ENCODE measurements around the gene ISOC2.
"Not testable (repeated sequence)": the region's sequence is repeated elsewhere in the genome, so short reads cannot be mapped to it uniquely, and the experiment has no call there.

ISOC2 gene, protein sequence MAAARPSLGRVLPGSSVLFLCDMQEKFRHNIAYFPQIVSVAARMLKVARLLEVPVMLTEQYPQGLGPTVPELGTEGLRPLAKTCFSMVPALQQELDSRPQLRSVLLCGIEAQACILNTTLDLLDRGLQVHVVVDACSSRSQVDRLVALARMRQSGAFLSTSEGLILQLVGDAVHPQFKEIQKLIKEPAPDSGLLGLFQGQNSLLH

DNA sequence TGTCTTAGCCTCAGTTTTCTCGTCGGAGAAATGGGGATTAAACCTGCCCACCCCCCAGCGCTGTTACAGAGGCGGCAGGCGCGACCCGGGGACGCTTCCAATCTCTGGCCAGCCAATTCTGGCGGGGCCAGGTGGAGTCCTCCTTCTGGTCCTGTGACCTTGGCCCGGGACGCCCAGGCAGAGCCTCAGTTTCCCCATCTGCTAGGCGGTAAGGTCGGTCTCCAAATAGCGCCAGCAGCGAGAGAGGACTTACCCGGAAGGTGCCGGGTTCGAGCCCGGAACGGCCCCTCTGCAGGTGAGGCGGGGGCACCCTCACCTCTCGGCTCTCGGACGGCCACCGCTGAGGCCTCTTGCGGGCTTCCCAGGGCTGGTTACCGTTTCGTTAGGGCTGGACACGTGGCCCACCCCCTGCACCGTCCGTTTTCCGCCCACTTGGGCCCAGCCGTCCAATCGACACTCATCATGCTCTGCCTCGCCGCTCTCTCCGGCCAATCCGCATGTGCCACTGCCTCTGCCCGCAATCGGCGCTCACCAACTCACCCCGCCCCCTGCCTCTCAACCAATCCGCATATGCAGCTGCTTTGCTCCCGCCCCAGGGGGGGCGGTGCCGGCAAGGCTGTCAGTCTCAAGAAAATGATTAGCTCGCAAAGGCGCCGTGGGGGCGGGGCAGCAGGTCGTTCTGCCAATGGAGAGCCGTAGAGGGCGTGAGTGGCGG, at the start of gene ISOC2:
TSS of gene ISOC2 (minus strand) at position 384 of the 715 bp plus-strand sequence. CDS start 5,156 bp downstream, outside the sequence.
- DNase-seq (ENCODE audit: low read depth in 2 of 2) = peak; percentile 100

DNA sequence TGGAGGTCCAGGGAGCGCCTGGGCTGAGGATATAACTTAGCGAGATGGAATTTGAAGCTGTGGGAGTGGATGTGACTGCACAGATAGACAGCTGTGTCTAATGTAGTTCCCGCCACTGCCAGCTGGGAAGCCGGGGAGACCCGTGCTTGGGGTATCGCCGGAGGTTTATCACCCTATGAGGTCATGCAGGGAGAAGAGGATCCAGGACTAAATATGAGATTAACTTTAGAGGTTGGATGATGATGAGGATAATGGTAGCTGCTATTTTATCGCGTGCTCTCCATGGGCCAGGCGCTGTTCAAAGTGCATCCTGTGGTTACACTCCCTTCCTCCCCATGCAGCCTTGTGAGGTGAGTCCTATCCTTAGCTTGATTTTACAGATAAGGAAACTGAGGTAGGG, 46.7 kb upstream of the ISOC2 start:
- no peak for DNase-seq (ENCODE audit: low read depth in 2 of 2)

DNA sequence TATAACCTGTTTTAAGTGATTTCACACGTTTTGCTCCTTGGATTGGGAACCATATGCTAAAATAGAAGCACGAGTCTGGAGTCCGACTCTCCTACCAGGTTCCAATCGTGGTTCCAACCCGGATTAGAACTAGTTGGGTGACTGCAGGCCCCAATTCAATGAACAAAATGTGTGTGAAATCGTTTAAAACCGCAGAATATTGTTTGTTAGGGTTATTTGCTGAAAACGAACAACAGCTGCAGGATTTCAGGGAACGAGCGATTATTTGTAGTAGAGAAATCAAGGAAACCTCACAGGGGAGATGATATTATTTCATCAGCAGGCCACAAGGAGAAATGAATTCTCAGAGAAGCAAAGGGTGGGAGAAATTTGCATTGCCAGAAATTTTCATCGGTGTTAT, 43.5 kb upstream of the ISOC2 start:
- no peak for DNase-seq (ENCODE audit: low read depth in 2 of 2)

DNA sequence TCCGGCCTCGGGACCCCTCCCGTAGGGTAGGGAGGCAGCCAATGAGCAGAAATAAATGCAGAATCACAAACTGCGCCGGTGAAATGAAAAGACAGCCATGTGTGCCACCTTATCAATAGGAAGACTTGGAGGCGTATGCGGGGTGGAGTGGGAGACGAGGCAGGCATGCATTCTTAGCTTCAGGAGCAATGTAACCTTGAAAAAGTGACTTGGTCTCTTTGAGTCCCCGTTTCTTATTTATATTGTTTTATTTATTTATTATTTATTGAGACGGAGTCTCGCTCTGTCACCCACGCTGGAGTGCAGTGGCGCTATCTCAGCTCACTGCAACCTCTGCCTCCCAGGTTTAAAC, 42.8 kb upstream of the ISOC2 start:
- no peak for DNase-seq (ENCODE audit: low read depth in 2 of 2)

DNA sequence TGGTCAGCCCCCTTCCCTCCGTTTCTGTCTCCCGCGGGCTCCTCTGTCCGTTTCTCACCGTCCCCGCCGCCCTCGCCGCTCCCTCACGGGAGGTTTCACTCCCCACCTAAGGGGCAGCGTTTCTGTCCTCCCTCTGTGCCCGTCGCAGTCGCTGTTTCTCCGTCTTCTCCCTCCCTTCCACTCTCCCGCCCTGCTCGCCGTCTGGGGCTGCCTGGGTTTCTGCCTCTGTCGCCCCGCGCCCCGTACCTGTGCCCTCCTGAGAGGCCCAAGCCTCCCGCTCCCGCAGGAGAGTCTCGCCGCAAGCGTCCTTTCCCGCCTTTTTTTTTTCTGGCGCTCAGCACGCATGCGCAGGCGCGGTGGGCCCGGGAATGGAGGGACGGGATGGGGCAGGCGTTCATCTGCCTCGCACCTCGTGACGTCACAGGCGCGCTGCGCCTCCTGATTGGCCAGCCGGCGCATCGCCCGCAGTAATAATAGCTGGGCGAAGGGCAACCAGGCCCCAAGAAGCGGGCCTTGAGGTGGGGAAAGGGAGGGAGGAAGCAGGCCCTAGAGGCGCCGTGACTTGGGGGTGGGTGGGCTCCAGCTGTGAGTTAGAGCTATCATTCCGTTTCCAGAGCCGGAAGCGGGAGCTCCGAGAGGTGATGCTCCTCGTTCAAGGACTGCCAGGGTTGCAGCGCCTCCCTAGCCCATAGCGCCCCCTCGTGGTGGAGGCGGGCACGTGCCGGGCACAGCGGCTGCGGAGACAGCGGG, 42.2 kb upstream of the ISOC2 start:
- DNase-seq (ENCODE audit: low read depth in 2 of 2) = peak; percentile 87 to 93

DNA sequence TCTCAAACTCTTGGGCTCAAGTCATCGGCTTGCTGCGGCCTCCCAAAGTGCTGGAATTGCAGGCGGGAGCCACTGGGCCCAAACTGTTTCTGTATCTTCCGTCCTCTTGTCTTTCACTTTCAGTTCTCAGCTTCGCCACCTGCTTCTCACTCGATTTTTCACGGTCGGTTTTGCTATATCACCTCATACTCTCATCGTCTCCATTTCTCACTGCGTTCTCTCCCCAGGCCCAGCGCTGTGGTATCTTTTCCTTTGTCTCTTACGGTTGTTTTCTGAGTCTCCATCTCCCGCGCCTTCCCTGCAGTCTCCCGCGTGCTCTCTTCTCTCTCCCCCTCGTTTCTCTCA, 41.7 kb upstream of the ISOC2 start:
- DNase-seq (ENCODE audit: low read depth in 2 of 2) = no peak

DNA sequence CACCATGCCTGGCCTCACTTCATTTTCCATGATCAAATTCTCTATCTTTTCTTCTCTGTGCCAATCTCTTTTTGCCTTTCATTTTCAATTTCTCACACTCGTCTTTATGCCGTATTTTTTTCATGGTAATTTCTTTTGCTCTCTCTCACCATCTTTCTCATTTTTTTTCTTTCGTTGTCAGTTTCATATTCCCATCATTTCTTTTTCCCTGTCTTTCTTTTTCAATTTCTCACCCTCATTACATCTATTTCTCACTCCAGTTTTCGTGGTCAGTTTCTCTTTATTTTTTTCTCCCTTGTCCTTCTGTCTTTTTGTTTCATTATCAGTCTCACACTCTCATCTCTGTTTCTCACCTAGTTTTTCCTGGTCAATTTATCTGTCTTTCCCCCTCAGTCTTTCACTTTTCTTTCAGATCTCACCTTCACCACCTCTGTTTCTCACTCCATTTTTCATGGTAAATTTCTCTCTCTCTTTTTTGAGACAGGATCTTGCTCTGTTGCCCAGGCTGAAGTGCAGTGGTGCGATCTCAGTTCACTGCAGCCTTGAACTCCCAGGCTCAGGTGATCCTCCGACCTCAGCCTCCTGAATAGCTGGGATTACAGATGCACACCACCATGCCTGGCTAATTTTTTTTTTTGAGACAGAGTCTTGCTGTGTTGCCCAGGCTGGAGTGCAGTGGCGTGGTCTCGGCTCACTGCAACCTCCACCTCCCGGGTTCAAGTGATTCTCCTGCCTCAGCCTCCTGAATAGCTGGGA, 40.9 kb upstream of the ISOC2 start:
- no peak for DNase-seq (ENCODE audit: low read depth in 2 of 2)

DNA sequence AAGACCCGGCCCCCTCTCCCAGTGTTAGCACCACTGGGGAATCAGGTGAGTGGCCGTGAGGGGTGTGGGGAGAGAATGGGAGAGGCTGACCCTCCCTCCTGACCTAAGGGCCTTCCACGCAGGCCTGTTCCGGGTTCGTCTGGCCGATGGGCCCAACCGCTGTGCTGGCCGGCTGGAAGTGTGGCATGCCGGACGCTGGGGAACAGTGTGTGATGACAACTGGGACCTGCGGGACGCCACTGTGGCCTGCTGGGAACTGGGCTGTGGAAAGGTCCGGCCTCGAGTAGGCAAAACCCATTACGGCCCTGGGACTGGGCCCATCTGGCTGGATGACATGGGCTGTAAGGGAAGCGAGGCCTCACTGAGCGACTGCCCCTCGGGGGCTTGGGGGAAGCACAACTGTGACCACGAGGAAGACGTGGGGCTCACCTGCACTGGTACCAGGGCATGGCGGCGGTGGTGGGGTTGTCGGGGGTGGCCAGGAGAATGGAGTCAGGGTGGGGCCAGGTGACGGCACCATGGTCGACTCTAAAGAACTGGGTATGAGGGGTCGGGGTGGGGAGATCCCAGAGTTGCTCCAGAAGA, 39.0 kb upstream of the ISOC2 start:
- no peak for DNase-seq (ENCODE audit: low read depth in 2 of 2)

DNA sequence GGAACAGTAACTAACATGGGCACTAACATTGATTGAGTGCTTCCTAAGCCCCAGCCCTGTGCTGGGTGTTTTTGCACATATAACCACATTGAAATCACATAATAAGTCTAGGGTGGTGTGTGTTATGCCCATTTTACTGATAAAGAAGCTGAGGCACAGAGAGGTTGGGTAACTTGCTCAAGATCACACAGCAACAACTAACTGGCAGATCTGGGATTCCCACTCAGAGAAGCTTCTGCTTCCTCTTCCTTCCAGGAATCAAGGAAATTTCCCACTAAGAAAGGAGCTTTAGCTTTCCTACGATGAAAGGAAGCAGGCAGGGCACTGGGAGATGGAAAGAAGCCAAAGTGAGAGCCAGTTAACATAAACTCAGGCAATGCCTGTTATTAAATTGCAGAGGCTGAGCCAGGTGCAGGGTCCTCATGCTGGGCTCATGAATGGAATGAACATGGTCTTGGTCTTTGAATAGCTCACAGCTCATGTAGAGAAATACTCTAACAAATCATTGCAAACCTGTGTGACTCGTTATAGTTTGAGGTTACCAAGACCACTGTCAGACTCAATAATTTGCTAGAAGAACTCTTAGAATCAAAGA, 36.9 kb upstream of the ISOC2 start:
- DNase-seq (ENCODE audit: low read depth in 2 of 2) = no peak

DNA sequence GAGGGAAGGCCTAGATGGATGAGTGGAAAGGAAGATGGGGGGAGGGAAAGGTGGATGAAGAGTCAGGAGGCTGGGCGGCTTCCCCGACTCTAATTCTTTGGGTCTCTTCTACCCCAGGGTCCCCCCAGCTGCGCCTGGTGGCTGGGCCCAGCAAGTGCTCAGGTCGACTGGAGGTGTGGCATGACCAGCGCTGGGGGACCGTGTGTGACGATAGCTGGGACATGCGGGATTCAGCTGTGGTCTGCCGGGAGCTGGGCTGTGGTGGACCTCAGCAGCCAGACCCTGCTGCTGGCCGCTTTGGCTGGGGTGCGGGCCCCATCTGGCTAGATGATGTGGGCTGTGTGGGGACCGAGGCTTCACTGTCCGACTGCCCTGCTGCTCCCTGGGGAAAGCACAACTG, 36.3 kb upstream of the ISOC2 start:
- no peak for DNase-seq (ENCODE audit: low read depth in 2 of 2)

DNA sequence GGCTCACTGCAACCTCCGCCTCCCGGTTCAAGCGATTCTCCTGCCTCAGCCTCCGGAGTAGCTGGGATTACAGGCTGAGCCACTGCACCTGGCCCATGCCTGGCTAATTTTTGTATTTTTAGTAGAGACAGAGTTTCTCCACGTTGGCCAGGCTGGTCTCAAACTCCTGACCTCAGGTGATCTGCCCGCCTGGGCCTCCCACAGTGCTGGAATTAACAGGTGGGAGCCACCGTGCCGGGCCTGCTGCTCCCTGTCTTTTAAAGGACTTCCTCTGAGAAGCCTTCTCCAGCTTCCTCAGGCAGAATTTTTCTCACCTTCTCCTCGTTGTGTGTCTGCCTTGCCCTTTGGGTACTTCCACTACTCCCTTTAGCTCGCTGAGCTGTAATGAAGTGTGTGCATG, 35.4 kb upstream of the ISOC2 start:
- not testable (repeated sequence) for DNase-seq (ENCODE audit: low read depth in 2 of 2)

DNA sequence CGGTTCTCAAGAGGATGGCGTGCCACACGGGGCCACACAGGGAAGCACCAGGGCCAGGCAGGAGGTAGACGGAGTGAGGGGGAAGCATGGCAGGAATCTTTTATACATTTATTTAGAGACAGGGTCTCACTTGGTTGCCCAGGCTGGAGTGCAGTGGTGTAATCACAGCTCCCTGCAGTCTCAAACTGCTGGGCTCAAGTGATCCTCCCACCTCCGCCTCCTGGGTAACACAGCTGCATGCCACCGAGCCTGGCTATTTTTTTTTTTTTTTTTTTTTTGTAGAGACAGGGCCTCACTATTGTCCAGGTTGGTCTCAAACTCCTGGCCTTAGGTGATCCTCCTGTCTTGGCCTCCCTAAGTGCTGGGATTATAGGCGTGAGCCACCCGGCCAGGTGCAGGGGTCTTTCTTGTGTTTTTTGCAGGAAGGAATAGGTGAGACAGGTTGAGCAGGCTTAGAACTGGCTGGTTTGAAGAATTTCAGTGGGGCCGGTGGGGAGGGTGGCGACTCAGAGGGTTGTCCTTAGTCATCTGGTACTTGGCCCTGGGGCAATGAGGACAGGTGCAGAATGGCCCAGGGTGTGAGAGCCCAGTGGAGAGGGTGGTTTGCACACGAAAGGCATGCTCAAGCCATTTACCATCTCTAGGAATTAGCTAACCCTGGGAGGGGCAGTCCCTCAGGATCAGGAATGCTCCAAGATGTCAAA, 34.4 kb upstream of the ISOC2 start:
- DNase-seq (ENCODE audit: low read depth in 2 of 2) = no peak

DNA sequence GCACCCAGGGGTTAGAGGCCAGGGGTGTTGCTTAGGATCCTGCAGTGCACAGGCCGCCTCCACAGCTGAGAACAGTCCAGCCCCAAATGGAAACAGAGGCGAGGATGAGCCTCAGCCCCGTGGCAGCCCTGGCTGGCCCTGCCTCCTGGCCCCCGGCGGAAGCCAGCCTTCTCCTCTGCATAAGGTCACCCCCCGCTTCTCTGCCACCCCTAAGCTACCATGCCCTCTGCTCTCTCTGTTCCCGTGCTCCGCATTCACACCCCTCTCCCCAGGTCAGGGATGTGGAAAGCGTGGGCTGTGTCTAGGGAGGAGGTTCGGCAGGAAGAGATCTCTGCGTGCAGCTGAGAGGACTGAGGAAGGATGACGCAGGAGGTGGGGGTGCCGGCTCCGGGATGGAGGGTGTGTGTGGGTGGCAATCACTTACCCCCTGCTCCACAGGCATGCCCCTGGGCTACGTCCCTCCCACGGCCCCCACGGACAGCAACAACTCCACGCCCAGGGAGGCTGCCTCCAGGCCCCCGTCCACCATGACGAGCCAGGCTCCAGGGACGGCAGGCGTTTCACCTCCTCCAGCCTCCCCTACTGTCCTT, 32.8 kb upstream of the ISOC2 start:
- no peak for DNase-seq (ENCODE audit: low read depth in 2 of 2)

DNA sequence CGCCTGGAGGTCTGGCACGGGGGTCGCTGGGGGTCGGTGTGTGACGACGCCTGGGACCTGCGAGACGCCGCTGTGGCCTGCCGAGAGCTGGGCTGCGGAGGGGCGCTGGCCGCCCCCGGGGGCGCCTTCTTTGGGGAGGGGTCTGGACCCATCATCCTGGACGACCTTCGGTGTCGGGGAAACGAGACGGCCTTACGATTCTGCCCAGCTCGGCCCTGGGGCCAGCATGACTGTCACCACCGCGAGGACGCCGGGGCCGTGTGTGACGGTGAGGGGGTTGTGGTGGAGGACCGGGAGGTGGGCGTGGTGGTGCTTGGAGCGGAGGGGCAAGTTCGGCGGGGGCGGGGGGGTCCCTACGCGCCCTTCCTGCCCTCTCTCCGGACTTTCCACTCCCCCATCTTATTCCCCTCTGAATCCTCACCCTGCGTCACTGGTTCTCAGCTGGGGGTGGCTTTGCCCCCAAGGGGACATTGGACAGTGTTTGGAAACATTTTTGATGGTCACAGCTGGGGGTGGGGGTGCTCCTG, 32.3 kb upstream of the ISOC2 start:
- DNase-seq (ENCODE audit: low read depth in 2 of 2) = no peak

DNA sequence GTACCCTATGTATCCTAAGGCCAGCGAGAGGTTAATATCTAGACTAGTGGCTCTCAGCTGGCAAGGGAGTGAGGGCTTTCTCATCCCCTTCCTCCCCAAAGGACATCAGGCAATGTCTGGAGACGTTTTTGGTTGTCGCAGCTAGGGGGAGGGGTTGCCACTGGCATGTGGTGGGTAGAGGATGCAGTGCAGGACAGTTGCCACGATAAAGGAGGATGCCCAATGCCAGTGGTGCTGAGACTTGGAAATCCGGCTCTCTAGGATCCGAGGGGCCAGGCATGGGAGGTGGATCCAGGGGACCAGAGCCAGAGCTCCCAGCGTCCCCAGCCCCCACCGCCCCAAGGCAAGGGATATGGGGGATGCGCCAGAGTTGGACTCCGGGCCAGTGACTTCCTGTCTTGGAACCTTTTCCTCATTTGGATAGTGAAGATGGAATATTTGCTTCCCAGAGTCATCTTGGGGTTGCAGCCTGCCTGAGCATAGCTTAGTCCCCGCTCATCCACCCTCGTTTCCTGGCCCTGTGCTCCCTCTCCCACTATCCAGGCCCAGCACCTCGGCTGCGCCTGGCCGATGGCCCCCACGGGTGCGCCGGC, 31.7 kb upstream of the ISOC2 start:
- no peak for DNase-seq (ENCODE audit: low read depth in 2 of 2)

DNA sequence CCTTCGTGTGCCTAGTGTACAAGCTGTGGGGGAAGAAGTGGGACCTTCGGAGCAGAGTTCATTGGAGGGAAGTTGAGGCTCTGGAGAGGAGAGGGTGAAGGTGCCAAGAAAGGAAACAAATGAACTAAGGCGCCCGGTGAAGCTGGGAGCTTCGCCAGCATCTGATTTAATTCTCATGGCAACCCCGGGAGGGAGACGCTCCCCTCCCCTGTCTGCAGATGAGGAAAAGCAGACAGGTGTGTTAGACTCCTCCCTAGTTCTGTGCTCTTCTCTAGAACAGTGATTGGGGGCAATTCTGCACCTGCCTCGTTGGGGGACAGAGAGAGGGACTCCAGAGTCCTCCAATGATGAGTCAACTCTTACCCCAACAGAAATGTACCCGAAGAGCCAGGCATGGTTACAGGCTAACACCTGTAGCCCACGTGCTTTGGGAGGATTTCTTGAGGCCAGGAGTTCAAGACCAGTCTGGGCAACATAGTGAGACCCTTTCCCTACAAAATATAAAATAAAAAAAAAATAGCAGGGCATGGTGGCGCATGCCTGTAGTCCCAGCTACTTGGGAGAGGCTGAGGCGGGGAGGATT, 31.0 kb upstream of the ISOC2 start:
- no peak for DNase-seq (ENCODE audit: low read depth in 2 of 2)

DNA sequence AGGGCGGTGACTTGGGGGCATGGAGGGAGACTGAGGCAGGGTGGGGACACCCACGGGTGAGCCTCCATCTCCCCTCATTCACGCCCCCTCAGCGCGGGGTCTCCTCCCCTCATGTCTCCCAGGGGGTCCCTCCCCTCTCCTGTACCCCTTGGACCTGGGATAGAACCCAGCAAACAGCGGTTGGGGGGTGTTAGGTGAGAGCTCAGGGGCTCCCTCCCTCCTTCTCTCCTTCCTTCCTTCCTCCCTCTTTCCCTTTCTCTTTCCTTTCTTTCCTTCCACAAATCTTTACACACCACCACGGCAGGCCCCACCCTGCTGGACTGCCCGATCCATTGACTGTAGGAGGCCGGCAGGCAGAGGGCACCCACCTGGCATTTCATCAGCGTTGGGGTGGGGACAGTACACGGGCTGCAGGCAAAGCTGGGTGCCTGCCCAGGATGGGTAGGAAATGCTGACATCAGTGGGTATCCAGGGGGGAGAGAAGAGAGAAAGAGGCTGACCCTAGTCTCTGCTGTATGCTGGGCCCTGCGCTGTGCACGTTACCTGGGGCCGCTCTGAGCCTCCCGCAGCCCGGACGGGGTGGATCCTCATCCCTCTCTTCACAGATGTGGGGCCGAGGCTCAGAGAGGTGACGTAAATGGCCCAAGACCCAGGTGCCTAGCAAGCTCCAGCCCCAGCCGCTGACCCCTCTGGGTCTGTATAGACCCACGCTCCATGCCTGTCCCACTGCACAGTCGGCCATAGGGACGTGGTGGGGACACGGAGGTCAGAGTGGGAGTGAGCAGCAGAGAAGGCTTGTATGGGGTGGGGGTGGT, 30.3 kb upstream of the ISOC2 start:
- no peak for DNase-seq (ENCODE audit: low read depth in 2 of 2)

DNA sequence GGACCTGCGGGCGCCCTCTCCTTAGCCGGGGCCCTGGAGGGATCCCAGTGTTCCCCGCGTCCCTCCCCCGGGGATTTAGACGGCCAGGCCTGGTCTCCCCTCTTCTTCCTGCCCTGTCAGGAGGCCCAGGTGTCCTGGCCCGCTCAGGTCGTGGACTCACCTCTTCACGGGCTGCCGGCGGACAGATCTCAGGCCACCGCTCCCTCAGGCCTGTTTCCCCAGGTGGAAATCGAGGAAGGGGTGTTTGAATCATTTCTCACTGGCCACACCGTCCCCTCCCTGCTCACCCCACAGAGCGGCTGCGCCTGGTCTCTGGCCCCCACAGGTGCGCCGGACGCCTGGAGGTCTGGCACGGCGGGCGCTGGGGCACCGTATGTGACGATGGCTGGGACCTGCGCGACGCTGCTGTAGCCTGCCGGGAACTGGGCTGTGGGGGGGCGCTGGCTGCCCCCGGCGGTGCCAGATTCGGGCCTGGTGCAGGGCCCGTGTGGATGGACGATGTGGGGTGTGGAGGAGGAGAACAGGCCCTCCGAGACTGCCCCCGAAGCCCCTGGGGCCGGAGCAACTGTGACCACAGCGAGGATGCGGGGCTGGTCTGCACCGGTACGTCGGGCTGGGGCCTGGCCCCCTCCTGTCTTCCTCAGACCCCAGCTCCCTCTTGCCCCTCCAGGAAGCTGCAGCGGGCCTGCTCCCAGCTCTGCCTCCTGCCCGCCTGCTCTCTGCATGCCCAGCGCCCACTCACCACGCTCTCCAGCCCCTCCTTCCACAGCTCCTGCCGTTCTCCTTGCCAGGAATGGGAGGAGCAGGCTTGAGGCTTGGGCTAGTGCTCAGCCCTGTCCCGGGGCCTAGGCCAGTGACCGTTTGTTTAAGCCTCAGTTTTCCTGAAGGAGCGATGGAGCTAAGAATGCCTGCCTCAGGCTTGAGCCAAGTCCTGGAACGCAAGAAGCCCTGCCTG, 29.3 kb upstream of the ISOC2 start:
- no peak for DNase-seq (ENCODE audit: low read depth in 2 of 2)

Data from stimulated activated CD8-positive, alpha-beta memory T cell treated with anti-CD3 and anti-CD28 coated beads, Interleukin-2, amount 100 ng/mL, for 48 hours (primary cell).